Measurements from ENCODE around the gene DDX42. TPM values are rescaled to one million over a fixed set of nuclear protein-coding genes. Genes with fewer than 3 reads are reported as not detected.
"Not testable (repeated sequence)": the region's sequence is repeated elsewhere in the genome, so short reads cannot be mapped to it uniquely, and the experiment has no call there.

The DDX42 gene
- total and polyA plus RNA-seq, 2 experiments from 2014 or later, result 57.8 to 101 TPM

GRCh38 chr17:63855185-63855584 is 81.2 kb downstream of the DDX42 start:
- no peaks in the 10 kb centered on the region for H3K79me2 ChIP-seq (replicated peaks; ENCODE audit: insufficient read depth)
- Mint-ChIP-seq H3K4me1 (no peaks in the 10 kb centered on the region), H3K9me3 (no peaks in the 10 kb centered on the region), H3K4me3 (no peak overlapping the region), H3K27ac (no peak overlapping the region), H3K27me3 (ENCODE audit: insufficient read depth, low read depth, poor library complexity) (peaks cover 6% of the 10 kb centered on the region), H3K36me3 (ENCODE audit: low read depth) (no peaks in the 10 kb centered on the region)
- H3K27ac ChIP-seq (ENCODE audit: low read depth), result no peak overlapping the region
- no peaks in the 10 kb centered on the region for H3K27me3 ChIP-seq (ENCODE audit: insufficient read depth)
- no peaks in the 10 kb centered on the region for H3K4me1 ChIP-seq (ENCODE audit: insufficient read depth)
- H4K20me1 ChIP-seq (replicated peaks; ENCODE audit: insufficient read depth), result no peaks in the 10 kb centered on the region
- no peaks in the 10 kb centered on the region for H3K36me3 ChIP-seq (ENCODE audit: insufficient read depth)
- no peak overlapping the region for H3K4me3 ChIP-seq
- no peaks in the 10 kb centered on the region for H3F3A ChIP-seq (replicated peaks; ENCODE audit: low read depth)
- no peak overlapping the region for H2AFZ ChIP-seq
- H3K4me2 ChIP-seq, result no peak overlapping the region
- no peaks in the 10 kb centered on the region for H3K9me2 ChIP-seq (ENCODE audit: insufficient read depth)
- TF ChIP-seq CTCF (conservative IDR thresholded peaks at IDR 0.05; ENCODE audit: low read depth in 2 of 2) (no peak), EZH2 (IDR thresholded peaks at IDR 0.05; ENCODE audit: low read depth, unreplicated experiment) (no peak), REST (IDR thresholded peaks at IDR 0.05; ENCODE audit: unreplicated experiment) (no peak), STAT1 (IDR thresholded peaks at IDR 0.05; ENCODE audit: unreplicated experiment) (no peak), ZNF114 (CRISPR knock-in tag; IDR thresholded peaks at IDR 0.05) (no peak), POLR2AphosphoS5 (IDR thresholded peaks at IDR 0.05; ENCODE audit: low read depth) (no peak), NANOG (IDR thresholded peaks at IDR 0.05; ENCODE audit: borderline replicate concordance) (no peak), ETS1 (IDR thresholded peaks at IDR 0.05) (no peak), JUNB (IDR thresholded peaks at IDR 0.05; ENCODE audit: unreplicated experiment) (no peak), CREB1 (CRISPR knock-in tag; IDR thresholded peaks at IDR 0.05; ENCODE audit: low read depth) (no peak), ZNF331 (CRISPR knock-in tag; IDR thresholded peaks at IDR 0.05; ENCODE audit: low read depth) (no peak), EZH2phosphoT487 (IDR thresholded peaks at IDR 0.05; ENCODE audit: unreplicated experiment) (no peak)
- ATAC-seq (no peak), DNase-seq (ENCODE audit: low spot score) (no peak)

- not testable (repeated sequence) for H3K4me1 Mint-ChIP-seq
Measured at GRCh38 chr17:63856425-63856824, 82.5 kb downstream of the DDX42 start.

More at GRCh38 chr17:63856425-63856824, 82.5 kb downstream of the DDX42 start:
- H3K79me2 ChIP-seq (replicated peaks; ENCODE audit: insufficient read depth); H4K20me1 ChIP-seq (replicated peaks; ENCODE audit: insufficient read depth); H3K9me2 ChIP-seq (ENCODE audit: insufficient read depth); H3K27me3 ChIP-seq (ENCODE audit: insufficient read depth); H3K36me3 ChIP-seq (ENCODE audit: insufficient read depth); H3K27ac Mint-ChIP-seq; H3K9me3 Mint-ChIP-seq; DNase-seq (ENCODE audit: low spot score); H3K4me3 ChIP-seq; H3K27me3 Mint-ChIP-seq (ENCODE audit: insufficient read depth, low read depth, poor library complexity); H2AFZ ChIP-seq; H3K4me1 ChIP-seq (ENCODE audit: insufficient read depth); H3K36me3 Mint-ChIP-seq (ENCODE audit: low read depth); H3K4me3 Mint-ChIP-seq; H3F3A ChIP-seq (replicated peaks; ENCODE audit: low read depth); H3K4me2 ChIP-seq; ATAC-seq; H3K27ac ChIP-seq (ENCODE audit: low read depth): not testable (repeated sequence)
